ENCODE results near the gene MPDZ.

- TF ChIP-seq CTCF (IDR thresholded peaks at IDR 0.05; ENCODE audit: insufficient read depth, low read length, poor library complexity, severe bottlenecking) = no peak
- no peak for TF ChIP-seq EZH2phosphoT487 (conservative IDR thresholded peaks at IDR 0.05; ENCODE audit: low read length)
Measured at GRCh38 chr9:13284011-13284410, 4.5 kb upstream of the MPDZ start.

Measured in SU-DHL-6 (cell line).